Spleen (tissue), 11 donors: ENCODE measurements around the gene TTLL6. TPM values are rescaled to one million over a fixed set of nuclear protein-coding genes. Genes with fewer than 3 reads are reported as not detected.
A peak's percentile ranks its signal among the peaks of the same experiment; 100 is the strongest.

Experiments
- DNase-seq: peaks from one replicate; pipeline ENCODE4 v3.0.0-alpha.2; 2020
- H3K27ac ChIP-seq, 8 donors: fragments of 200-600 bp; sonication (generic) in 7 of 8; 1 replicate in 4 of 8; 2 replicates in 4 of 8; pipeline versions ENCODE4 v1.5.0 to v1.8.0; 2016 to 2021; ENCODE audit warnings: inconsistent platforms in 4 of 8, mild to moderate bottlenecking in 4 of 8, moderate library complexity in 1 of 8
- H3K27me3 ChIP-seq, 7 donors: fragments of 200-600 bp; sonication (generic) in 6 of 7; replicated peaks in 1 of 7; 1 replicate in 4 of 7; 2 replicates in 3 of 7; pipeline versions ENCODE4 v1.5.0 to v1.8.0; 2016 to 2021; ENCODE audit warnings: inconsistent platforms in 3 of 7, mild to moderate bottlenecking in 1 of 7
- H3K36me3 ChIP-seq, 6 donors: fragments of 200-600 bp; sonication (generic) in 5 of 6; 1 replicate in 4 of 6; 2 replicates in 2 of 6; pipeline versions ENCODE4 v1.5.0 to v1.8.0; 2016 to 2021; ENCODE audit warnings: inconsistent platforms in 2 of 6
- H3K4me1 ChIP-seq, 6 donors: fragments of 200-600 bp; sonication (generic) in 5 of 6; 1 replicate in 3 of 6; 2 replicates in 3 of 6; pipeline versions ENCODE4 v1.5.0 to v1.8.0; 2016 to 2021; ENCODE audit warnings: inconsistent platforms in 3 of 6
- H3K4me3 ChIP-seq, 8 donors: fragments of 200-600 bp; sonication (generic) in 7 of 8; 1 replicate in 4 of 8; 2 replicates in 4 of 8; pipeline versions ENCODE4 v1.5.0 to v1.8.0; 2016 to 2021; ENCODE audit warnings: inconsistent platforms in 4 of 8, mild to moderate bottlenecking in 4 of 8, moderate library complexity in 2 of 8
- H3K9me3 ChIP-seq, 8 donors: fragments of 200-600 bp; sonication (generic) in 7 of 8; 1 replicate in 4 of 8; 2 replicates in 4 of 8; pipeline versions ENCODE4 v1.5.0 to v1.8.0; 2016 to 2021; ENCODE audit warnings: inconsistent platforms in 4 of 8
- POLR2A ChIP-seq, 3 donors: fragments of 450-650 bp; IDR thresholded peaks; one replicate each; pipeline ENCODE4 v1.5.1; 2017; ENCODE audit warnings: antibody characterized with exemption in 3 of 3, mild to moderate bottlenecking in 1 of 3
- POLR2AphosphoS5 ChIP-seq, 3 donors: sonication (generic); formaldehyde crosslinking; IDR thresholded peaks; one replicate each; pipeline ENCODE4 v1.5.1; 2017; ENCODE audit warnings: antibody characterized with exemption in 3 of 3
- WGBS, 5 donors: extraction: QIAGEN DNeasy Blood & Tissue Kit in 3 of 5; methylation state at CpG; one replicate each; pipeline versions ENCODE4 v1.1.5 to v1.1.7; 2013 to 2018; 5-methylcytosine and 5-hydroxymethylcytosine counted together
- intact Hi-C: fragments of 100-400 bp; cut with DNase I; formaldehyde crosslinking; loops from one replicate; pipeline ENCODE4 v1.15.0; 2023; ENCODE audit warnings: low total_unique reads
- polyA plus RNA-seq, 3 donors: library from polyadenylated mRNA; stranded (reverse); fragments of 200-250 nt; gene quantifications; one replicate each; pipeline ENCODE4 v1.2.1, GENCODE V29; 2013
- total RNA-seq, 7 donors: library from RNA; depleted of rRNA in 3 of 7; stranded (reverse); fragments of >200 nt in 3 of 7; fragmentation: NEBNext Ultra II Directional in 4 of 7; extraction: Animal tissue kit (Norgen Biotek cat#: 25700) in 4 of 7; gene quantifications; one replicate each; pipeline versions ENCODE4 v1.1.0 to v1.2.1, GENCODE V29; 2016 to 2021
- TF ChIP-seq, protein P1 (sequence below), 11 experiments: fragments of 200-600 bp in 7 of 11; fragments of 450-650 bp in 4 of 11; sonication (generic) in 4 of 11; IDR thresholded peaks in 8 of 11; conservative IDR thresholded peaks in 3 of 11; 1 replicate in 7 of 11; 2 replicates in 4 of 11; pipeline versions ENCODE4 v1.4.0 to v1.8.0; 2016 to 2021; ENCODE audit warnings: antibody characterized with exemption in 11 of 11, inconsistent platforms in 4 of 11, mild to moderate bottlenecking in 1 of 11
- donor health status: healthy with polysubstance abuse.
- donor health status: DM: no; HTN: no; CAD: no; lungs with moderate emphysema.
- donor health status: DM: no; HTN: no; CAD: no.
- donor health status: Bipolar disorder and iron deficiency.
- donor health status: healthy.
- donor health status: DM: no; HTN: no; CAD: no.
- donor health status: DM: yes; HTN: yes; CAD: no.

Gene TTLL6
- total and polyA plus RNA-seq, 10 donors, result 0.04 TPM; not detected in 9

DNA sequence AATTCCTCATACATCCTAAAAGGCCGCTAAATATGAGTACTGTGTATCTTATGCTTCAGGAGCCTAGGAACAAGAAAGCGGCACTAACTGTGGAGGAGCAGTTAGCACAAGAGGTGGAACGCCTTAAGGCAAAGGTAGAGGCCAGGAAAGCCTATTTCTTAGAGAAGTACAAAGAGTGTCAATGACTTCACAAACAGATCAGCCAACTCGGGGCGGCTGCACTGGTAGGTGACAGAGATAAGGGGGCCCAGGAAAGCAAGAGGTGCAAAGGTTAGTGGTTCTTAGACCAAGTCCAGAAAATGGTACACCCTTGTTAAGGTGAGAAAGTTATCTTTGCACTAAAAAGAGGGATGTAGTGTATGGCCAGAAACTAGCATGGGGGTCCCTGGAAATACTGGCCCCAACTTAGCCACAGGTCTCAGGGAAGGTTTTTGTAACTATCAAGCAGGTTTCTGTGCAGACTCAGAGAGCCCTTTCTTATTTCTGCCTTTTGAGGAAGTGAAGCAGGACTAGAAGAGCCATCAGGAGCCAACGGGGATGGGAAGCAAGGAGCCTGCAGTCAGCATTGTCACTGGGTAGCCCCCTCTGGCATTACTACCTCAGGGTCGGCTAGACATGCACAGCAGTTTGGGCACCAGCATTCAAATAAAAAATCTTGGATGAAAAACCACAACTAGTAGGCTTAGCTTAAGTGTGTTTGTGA is 37.9 kb upstream of the TTLL6 start:
- TF ChIP-seq, protein P1, sequence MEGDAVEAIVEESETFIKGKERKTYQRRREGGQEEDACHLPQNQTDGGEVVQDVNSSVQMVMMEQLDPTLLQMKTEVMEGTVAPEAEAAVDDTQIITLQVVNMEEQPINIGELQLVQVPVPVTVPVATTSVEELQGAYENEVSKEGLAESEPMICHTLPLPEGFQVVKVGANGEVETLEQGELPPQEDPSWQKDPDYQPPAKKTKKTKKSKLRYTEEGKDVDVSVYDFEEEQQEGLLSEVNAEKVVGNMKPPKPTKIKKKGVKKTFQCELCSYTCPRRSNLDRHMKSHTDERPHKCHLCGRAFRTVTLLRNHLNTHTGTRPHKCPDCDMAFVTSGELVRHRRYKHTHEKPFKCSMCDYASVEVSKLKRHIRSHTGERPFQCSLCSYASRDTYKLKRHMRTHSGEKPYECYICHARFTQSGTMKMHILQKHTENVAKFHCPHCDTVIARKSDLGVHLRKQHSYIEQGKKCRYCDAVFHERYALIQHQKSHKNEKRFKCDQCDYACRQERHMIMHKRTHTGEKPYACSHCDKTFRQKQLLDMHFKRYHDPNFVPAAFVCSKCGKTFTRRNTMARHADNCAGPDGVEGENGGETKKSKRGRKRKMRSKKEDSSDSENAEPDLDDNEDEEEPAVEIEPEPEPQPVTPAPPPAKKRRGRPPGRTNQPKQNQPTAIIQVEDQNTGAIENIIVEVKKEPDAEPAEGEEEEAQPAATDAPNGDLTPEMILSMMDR (IDR thresholded peaks at IDR 0.05 in 8 of 11, conservative IDR thresholded peaks at IDR 0.05 in 3 of 11), result no peak
- no peak for TF ChIP-seq POLR2A (IDR thresholded peaks at IDR 0.05)
- TF ChIP-seq POLR2AphosphoS5 (IDR thresholded peaks at IDR 0.05), result no peak
- Histone ChIP-seq H3K27ac (no peak overlapping the region), H3K4me3 (no peak overlapping the region), H3K27me3 (no peaks in the 10 kb centered on the region), H3K36me3 (peaks cover 9 to 100% (median 89%) of the 10 kb centered on the region in 6 donors), H3K4me1 (peaks cover 0 to 13% (median 7%) of the 10 kb centered on the region in 6 donors), H3K9me3 (no peaks in the 10 kb centered on the region)
- no peak for DNase-seq
- WGBS, 5 donors, result 84 to 93% (median 88%) methylated on average over 7 of the region's 7 CpGs
- intact Hi-C loops, result no loop called here

DNA sequence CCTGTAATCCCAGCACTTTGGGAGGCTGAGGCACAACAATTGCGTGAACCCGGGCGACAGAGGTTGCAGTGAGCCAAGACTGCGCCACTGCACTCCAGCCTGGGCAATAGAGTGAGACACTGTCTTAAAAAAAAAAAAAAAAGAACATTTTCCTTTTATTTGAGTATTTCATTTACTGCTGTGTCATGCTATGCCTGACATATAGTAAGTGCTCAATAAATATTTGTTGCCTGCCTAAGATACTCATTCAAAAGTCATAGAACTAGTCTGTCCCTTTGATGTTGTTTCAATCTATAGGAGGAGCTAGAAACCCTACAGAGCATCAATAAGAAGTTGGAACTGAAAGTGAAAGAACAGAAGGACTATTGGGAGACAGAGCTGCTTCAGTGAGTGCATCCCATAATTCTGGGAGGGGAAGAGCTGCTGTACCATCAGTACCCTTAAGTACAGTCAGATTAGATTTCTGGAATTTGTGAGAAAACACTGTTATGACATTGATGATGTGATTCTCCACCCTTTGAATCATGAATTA is 33.8 kb upstream of the TTLL6 start:
- H3K27me3 ChIP-seq, result no peaks in the 10 kb centered on the region
- 95 to 97% (median 96%) methylated on average over 4 of the region's 4 CpGs for whole genome bisulfite sequencing, 5 donors
- TF ChIP-seq POLR2AphosphoS5 (IDR thresholded peaks at IDR 0.05) (no peak), POLR2A (IDR thresholded peaks at IDR 0.05) (no peak)
- TF ChIP-seq, protein P1 (IDR thresholded peaks at IDR 0.05 in 8 of 11, conservative IDR thresholded peaks at IDR 0.05 in 3 of 11), result no peak

DNA sequence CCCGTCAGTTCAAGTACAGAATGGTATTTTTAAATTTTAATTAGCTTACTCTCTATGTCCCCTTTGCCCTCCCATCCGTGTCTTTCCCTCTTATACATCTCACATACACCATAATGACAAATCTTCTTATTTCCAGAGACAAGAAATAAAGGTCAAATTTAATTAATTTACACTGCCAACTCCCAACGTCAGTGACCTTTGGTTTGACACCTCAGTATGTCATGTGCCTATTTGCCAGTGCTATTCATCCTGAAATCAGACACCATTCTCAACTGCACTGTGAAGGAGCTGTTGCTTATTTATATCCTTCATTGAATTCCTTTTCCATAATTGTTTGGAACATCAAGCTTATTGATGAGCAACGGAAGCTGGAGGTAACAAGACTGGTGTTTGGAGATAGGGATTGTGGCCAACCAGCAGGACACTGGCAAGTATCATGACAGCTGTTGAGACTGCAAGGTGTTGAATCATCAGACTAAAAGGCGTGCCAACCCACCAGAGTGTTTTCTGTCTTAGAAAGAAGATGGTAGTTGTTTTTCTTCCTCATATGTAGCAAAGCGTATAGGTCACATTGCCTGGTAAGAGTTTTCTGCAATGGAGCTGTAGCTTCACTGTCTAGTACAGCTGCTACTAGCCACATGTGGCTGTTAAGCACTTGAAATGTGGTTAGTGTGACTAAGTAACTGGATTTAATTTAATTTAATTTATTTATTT is 26.3 kb upstream of the TTLL6 start:
- intact Hi-C loops, result no loop called here
- peaks cover 34 to 62% (median 52%) of the 10 kb centered on the region in 6 donors for H3K4me1 ChIP-seq
- H3K27ac ChIP-seq, result peak overlapping the region in 7 of 8 donors; percentile 81 to 95 (median 90)

More for the DNA sequence above, 33.8 kb upstream of the TTLL6 start:
- H3K4me3 ChIP-seq, result no peak overlapping the region
- H3K27ac ChIP-seq, result peak overlapping the region in 1 of 8 donors; percentile 11
- peaks cover 0 to 22% (median 7%) of the 10 kb centered on the region in 6 donors for H3K4me1 ChIP-seq
- intact Hi-C loops, result no loop called here
- no peak for DNase-seq
- no peaks in the 10 kb centered on the region for H3K9me3 ChIP-seq
- H3K36me3 ChIP-seq, result peaks cover 11 to 100% (median 88%) of the 10 kb centered on the region in 6 donors

More for the DNA sequence above, 26.3 kb upstream of the TTLL6 start:
- H3K9me3 ChIP-seq, result no peaks in the 10 kb centered on the region
- H3K27me3 ChIP-seq, result no peaks in the 10 kb centered on the region
- peaks cover 4 to 65% (median 46%) of the 10 kb centered on the region in 6 donors for H3K36me3 ChIP-seq
- DNase-seq, result no peak
- 82 to 87% (median 83%) methylated on average over 6 of the region's 6 CpGs for WGBS, 5 donors
- H3K4me3 ChIP-seq, result no peak overlapping the region
- TF ChIP-seq POLR2A (IDR thresholded peaks at IDR 0.05) (no peak), POLR2AphosphoS5 (IDR thresholded peaks at IDR 0.05) (no peak)
- TF ChIP-seq, protein P1 (IDR thresholded peaks at IDR 0.05 in 8 of 11, conservative IDR thresholded peaks at IDR 0.05 in 3 of 11), result no peak
